Activated T-helper 1 cell treated with anti-CD3 and anti-CD28 coated beads, Interleukin-2, amount 50 U/mL, for 16 hours (primary cell): ENCODE data around the gene CARM1.
A peak's percentile ranks its signal among the peaks of the same experiment; 100 is the strongest.
"Not testable (repeated sequence)": the region's sequence is repeated elsewhere in the genome, so short reads cannot be mapped to it uniquely, and the experiment has no call there.

ENCODE experiments used
- DNase-seq, 2 donors: peaks; one replicate each; pipeline ENCODE4 v3.0.0-alpha.2; 2020; ENCODE audit warnings: low read depth in 1 of 2, low spot score in 1 of 2

Gene CARM1

DNA sequence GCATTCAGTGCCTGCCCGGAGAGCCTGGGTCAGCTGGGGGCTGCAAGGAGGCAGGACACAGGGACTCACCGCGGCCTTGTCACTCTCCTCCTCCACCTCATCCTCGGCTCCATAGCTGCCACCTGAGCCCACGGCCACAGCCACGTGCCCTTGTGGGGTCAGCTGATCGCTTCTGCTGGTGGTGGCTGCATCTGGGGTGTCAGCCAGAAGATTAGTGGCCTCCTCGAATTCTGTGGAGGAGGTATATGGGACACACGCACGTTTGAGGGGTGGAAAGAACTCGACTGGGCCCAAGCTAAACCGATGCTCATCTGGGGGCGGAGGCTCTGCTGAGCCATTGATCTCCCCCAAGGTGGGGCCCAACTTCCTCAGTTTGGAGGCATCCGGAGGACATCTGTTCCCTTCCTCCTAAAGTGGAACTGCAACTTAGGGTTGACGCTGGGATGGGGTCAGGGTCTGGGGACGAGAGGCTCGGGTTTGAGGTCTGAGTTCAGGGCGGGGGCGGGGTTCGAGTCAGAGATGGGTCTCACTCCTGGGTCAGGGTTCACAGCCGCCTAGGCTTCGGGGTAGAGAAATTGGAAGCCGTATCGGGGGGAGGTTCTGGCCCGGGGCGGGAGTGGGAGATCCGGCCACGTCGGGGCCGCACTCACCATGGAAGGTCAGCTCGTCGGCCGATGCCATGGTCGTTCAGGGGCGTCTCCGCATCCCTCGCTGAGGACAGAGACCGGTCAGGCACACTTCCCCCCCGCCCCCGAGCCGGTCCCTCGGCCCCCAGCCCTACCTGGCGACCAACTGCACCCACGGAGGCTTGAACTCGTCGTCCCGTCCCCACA lies 56.6 kb downstream of the CARM1 start:
- DNase-seq = no peak

DNA sequence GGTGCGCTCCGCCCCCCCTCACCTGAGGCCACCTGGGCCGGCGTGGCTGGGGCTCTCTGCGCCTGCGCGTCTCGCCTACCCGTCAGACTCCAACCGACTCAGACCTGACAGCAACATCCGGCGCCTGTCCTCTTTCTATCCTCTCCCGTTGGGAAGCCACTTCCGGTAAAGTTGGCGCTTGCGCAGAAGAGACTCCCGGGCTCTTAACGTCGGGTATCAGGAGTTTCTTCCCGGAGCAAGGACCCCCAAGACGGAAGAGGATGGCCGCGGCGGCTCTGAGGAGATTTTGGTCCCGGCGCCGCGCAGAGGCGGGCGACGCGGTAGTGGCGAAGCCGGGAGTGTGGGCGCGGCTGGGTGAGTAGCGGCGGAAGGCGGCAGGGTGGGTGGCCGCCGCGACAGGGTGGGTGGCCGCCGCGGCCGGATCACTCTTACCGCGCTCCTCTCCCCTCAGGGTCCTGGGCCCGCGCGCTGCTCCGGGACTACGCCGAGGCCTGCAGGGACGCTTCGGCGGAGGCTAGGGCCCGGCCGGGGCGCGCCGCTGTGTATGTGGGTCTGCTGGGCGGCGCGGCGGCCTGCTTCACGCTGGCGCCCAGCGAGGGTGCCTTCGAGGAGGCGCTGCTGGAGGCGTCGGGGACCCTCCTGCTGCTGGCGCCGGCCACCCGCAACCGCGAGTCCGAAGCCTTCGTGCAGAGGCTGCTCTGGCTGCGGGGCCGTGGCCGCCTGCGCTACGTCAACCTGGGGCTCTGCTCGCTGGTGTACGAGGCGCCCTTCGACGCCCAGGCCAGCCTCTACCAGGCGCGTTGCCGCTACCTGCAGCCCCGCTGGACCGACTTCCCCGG lies 57.4 kb downstream of the CARM1 start, which contains the start of the genes TIMM29 and YIPF2:
TSS of gene TIMM29 (plus strand) at position 249 of the 839 bp plus-strand sequence. CDS start at position 261, 12 bp downstream.
TSS of gene YIPF2 (minus strand) at position 77 of the 839 bp plus-strand sequence. CDS start 229 bp downstream, outside the sequence.
- DNase-seq = peak; percentile 84 to 91

DNA sequence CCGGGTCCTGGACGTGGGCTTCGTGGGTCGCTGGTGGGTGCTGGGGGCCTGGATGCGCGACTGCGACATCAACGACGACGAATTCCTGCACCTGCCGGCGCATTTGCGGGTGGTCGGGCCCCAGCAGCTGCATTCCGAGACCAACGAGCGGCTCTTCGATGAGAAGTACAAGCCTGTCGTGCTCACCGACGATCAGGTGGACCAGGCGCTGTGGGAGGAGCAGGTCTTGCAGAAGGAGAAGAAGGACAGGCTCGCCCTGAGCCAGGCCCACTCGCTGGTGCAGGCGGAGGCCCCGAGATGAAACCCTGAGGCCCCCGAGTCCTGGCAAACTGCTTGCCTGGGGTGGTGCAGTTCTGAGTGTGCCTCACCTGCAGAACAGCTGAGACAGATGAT lies 58.0 kb downstream of the CARM1 start:
- DNase-seq = no peak

DNA sequence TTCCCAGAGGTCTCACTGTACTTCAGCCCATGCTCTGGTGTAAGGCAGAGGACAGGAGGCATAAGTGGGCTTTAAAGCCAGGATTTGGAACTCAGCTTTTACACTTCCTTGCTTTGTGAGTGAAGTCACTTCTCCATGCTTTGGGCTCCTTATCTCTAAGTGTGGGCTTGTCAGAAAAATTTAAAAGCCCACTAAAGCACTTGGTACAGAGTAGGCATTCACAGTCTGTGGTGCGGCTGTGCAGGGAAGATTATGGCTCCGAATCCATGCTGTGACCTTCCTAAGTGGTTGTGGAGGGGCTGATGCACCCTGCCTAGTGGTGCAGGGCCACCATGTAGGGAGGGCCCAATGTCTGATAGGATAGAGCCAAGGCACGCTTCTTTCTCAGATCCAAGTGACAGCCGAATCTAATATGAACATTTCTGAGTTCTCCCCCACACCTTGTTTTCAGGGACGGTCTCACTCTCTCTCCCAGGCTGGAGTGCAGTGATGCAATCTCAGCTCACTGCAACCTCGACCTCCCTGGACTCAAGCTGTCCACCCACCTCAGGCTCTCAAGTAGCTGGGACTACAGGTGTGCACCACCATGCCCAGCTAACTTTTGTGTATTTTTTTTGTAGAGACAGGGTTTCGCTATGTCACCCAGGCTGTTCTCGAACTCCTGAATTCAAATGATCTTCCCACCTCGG lies 64.2 kb downstream of the CARM1 start:
- no peak for DNase-seq

DNA sequence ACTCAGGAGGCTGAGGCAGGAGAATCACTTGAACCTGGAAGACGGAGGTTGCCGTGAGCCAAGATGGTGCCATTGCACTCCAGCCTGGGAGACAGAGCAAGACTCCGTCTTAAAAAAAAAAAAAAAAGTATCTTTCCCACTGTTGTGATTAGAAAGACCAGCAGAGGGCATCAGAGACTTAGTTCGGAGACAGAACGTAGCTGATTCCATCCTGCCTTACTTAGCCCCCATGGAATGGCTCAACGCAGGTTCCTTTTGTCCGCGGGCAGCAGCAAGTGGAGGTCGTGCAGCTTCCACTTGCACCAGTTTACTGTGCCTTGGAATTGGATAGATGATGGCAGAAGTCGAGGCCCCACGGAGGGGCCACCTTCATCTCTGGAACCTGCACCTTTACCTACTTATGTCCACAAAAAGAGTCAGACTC lies 65.3 kb downstream of the CARM1 start:
- no peak for DNase-seq

DNA sequence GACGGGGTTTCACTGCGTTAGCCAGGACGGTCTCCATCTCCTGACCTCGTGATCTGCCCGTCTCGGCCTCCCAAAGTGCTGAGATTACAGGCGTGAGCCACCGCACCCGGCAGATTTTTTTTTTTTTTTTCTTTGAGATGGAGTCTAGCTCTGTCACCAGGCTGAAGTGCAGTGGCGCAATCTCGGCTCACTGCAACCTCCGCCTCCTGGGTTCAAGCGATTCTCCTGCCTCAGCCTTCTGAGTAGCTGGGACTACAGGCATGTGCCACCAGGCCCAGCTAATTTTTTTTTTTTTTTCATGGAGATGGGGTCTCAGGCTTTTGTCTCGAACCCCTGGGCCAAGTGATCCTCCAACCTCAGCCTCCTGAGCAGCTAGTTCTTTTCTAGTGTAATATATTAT lies 70.3 kb downstream of the CARM1 start:
- DNase-seq = not testable (repeated sequence)

DNA sequence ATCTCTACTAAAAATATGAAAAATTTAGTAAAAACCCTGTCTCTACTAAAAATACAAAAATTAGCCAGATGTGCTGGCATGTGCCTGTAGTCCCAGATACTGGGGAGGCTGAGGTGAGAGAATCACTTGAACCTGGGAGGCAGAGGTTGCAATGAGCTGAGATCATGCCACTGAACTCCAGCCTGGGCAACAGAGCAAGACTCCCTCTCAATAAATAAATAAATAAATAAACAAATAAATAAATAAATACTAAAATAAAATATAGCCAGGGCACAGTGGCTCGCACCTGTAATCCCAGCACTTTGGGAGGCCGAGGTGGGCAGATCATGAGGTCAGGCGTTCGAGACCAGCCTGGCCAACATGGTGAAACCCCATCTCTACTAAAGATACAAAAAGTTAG lies 72.1 kb downstream of the CARM1 start:
- DNase-seq = not testable (repeated sequence)

DNA sequence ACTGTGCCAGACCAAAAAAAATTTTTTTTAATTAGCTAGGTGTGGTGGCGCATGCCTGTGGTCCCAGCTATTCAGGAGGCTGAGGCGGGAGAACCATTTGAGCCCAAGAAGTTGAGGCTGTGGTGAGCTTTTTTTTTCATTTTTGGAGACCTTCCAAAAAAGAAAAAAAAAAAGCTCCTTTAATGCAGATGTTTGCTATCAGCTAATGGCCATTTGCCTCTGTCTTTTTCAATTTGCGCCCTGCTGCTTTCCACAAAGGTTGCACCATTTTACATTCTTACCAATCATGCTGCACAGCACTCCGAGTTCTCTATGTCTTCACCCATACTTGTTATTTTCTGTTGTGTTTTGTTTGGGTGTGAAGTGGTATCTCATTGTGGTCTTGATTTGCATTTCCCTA lies 73.9 kb downstream of the CARM1 start:
- no peak for DNase-seq

DNA sequence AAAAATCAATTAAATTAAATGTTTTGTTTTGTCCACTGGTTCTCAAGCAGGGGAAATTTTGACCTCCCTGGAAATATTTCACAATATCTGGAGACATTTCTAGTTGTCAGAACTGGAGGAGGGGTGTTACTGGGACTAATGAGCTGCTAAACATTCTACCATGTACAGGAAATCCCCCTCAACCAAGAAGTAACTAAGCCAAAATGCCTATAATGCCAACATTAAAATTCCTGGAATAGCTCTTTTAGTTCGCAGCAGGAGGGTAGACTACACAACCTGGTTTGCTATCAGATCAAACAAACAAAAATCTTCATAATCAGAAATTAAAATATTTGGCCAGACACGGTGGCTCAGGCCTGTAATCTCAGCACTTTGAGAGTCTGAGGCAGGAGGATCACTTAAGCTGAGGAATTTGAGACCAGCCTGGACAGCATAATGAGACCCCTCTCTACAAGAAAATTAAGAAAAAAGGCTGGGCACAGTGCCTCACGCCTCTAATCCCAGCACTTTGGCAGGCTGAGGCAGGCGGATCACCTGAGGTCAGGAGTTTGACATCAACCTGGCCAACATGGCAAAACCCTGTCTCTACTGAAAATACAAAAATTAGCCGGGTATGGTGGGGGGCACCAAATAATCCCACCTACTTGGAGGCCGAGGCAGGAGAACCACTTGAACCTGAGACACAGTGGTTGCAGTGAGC lies 75.8 kb downstream of the CARM1 start:
- DNase-seq = no peak

DNA sequence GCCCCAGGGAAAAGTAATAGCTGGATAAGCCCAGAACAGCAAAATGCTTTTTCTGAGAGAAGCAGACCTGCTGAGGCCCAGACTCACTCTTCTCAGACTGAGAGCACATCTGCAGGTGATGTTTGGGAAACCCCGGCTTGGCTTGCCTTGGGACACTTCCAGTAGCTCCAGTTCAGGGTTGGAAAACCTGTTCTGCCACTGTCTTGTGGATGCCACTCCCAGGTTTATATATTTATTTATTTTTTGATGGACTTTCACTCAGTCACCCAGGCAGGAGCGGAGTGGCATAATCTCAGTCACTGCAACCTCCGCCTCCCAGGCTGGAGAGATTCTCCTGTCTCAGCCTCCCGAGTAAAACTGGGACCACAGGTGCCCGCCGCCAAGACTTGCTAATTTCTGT lies 81.5 kb downstream of the CARM1 start:
- DNase-seq = no peak

DNA sequence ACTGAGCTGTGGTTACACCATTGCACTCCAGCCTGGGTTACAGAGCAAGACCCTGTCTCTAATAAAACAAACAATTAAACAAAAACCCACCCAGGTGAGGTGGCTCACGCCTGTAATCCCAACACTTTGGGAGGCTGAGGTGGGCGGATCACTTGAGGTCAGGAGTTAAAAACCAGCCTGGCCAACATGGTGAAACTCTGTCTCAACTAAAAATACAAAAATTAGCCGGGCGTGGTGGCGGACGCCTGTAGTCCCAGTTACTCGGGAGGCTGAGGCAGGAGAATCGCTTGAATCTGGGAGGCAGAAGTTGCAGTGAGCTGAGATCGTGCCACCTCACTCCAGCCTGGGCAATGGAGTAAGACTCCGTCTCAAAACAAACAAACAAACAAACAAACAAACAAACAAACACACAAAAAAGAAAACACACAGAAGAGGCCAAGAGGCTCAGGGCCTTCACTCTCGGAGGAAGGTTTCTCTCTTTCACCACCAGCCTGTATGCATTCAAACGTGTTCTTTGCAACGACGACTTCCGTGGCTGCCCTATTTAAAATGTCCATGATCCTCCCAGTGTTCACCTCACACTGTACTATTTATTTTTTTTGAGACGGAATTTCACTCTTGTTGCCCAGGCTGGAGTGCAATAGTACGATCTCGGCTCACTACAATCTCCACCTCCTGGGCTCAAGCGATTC lies 88.1 kb downstream of the CARM1 start:
- not testable (repeated sequence) for DNase-seq

DNA sequence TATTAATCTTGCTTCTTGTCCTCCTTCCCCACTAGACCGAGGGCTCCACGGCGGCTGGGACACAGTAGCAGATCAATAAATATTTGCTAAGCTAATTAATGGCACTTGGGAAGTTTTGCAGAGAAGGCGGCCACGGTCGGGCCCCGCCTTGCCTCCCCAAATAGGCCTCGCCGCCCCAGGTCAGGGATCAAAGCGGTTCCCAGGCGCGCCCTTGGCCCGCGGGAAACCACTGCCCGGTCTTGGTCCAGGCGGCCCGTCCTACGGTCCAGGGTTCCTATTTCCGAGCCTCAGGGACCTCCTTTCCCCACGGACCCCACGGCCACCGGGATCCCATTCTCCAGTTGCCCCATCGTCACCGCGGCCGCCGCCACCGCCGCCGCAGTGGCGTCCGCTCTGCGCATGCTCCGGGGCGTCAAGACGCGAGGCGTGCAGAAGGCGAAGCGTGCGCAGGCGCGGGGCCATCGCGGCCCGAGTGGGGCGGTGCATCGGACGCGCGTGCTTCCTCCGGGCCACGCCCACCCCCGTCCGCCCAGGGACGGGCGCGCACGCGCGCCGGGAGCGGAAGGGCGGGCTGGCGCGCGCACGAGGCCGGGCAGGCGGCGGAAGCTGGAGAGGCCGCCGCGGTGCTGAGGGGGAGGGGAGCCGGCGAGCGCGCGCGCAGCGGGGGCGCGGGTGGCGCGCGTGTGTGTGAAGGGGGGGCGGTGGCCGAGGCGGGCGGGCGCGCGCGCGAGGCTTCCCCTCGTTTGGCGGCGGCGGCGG lies 89.1 kb downstream of the CARM1 start, which contains the start of gene SMARCA4:
TSS of gene SMARCA4 (plus strand) at position 717 of the 759 bp plus-strand sequence. CDS start 23,122 bp downstream, outside the sequence.
- peak; percentile 95 to 99 for DNase-seq

DNA sequence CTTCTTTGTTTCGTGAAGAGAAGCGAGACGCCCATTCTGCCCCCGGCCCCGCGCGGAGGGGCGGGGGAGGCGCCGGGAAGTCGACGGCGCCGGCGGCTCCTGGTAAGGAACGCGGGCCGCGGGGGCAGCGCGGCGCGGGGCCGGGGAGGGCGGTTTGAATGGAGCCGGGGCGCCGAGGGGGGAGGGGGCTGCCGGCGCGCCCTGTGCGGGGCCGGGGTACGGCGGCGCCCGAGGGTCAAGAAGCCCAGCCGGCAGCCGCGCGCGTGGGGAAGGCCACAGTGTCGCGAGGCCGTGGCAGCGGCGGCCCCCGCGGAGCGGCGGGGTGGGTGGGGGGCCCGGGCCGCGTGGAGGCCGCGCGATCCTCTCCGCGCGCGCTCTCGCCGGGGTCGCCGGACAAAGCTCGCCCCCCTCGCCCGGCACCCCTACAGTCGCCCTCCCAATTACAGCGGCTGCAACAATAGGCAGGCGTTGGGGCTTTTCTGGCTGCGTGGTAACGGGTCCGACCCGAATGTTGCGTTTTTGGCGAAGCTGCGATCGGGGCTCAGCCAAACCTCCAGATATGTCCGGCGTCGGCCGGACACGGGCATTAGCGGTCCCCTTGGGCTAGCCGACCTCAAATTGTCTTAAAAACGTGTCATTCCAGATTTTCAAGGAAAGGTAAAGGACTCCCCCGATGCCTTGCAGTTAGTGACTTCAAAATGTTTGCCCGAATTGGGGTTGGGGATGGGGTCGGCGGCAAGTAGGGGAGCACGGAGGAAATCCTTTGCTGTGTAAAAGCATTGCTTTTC lies 89.9 kb downstream of the CARM1 start:
- no peak for DNase-seq

DNA sequence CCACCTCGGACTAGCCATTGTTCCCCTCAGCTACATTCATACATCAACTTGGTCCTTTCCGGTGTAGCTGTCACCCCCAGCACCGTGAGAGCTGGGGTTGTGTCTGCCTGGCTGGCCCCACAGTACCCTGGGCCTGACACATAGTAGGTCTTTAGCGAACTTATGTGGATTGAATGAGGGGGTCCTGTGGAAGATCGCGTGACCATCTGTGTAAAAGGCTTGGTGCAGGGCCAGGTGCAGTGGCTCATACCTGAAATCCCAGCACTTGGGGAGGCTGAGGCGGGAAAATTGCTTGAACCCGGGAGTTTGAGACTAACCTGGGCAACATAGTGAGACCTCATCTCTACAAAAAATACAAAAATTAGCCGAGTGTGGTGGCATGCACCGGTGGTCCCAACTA lies 91.5 kb downstream of the CARM1 start:
- no peak for DNase-seq

DNA sequence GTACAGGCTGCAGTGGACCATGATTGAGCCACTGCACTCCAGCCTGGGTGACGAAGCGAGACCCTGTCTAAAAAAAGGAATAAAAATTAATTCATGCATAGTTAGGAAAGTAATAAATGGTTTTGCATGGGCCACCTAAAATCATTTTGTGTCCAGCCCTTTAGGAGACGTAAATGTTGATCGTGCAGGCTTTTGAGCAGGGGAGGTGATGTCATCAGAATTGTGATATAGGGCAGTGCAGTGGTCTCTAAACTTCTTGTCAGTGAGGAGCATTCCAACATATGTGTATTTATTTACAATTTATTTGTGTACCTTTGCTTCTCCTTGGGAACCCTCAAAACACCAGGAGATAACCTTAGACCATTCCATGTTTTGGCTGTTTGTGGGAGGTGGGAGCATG lies 92.5 kb downstream of the CARM1 start:
- no peak for DNase-seq

DNA sequence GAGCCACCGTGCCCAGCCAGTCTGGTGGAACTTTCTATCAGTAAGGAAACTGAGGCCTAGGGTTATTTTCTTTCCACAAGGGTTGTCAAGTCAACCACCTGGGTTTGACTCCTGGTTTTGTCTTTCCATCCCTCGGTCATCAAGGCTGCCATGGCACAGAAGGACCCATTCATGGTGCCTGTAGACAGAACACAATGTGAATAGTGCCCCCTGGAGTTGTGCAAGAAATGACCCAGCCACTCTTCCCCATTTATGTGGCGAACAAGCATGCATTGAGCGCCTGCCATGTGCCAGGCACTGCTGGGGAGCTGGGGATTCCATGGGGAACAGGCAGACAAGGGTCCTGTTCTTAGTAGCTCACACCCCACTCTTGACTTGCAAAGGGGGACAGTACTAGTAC lies 93.5 kb downstream of the CARM1 start:
- DNase-seq = no peak

DNA sequence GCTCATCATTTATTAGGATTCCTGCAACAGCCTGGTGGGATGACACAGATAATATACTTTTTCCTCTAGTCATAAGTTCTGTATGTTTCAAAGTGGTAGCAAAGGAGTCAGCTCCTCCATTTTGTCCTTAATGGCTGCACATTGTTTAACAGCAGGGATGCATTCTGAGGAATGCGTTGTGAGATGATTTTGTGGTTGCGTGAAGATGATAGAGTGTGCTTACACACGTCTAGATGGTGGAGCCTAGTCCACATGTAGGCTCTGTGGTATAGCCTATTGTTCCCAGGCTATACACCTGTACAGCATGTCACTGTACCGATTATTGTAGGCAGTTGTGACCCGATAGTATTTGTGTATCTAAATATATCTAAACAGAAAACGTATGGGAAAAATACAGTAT lies 94.0 kb downstream of the CARM1 start:
- no peak for DNase-seq

DNA sequence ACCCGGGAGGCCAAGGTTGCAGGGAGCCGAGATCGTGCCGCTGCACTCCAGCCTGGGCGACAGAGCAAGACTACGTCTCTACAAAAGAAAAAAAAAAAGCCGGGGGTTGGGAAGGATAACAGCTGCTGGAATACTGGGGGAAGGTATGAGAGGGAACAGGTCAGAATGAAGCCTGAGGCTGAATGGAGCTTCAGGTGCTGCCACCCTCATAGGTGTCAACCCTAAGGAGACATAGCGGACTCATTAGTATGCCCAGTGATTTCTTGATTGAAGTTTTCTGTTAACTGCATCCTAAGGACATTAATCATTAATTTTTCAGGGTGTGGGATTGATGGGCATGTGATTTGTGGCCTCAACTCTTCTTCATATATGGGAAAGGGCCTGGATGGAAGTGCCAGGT lies 95.5 kb downstream of the CARM1 start:
- DNase-seq = no peak
